ENCODE results near the gene MINAR1.

Gene MINAR1

DNA sequence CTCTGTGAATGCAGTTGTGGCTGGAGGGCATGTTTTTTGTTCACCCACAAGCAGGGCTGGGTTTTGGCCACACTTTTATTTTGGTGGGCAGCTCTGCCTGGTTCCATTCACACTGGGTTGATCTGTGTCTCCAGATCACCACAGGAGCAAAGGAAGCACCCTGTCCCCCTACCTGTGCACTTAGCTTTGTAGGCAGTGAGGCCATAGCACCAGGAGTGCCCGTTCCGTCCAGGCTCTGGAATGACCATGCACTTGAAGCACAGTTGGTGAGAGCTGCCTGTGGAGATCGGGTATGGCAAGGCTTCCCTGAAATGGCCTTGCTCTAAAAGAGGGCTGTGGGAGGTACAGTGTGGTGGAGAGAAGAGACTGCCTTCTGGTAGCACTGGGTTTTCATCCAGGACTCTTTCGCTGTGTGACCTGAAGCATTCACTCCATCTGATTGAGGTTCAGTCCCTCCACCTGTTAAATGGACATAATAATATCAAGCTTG, 31.7 kb downstream of the MINAR1 start:
- no peak for DNase-seq (ENCODE audit: low read depth in 3 of 3, low spot score in 1 of 3)

DNA sequence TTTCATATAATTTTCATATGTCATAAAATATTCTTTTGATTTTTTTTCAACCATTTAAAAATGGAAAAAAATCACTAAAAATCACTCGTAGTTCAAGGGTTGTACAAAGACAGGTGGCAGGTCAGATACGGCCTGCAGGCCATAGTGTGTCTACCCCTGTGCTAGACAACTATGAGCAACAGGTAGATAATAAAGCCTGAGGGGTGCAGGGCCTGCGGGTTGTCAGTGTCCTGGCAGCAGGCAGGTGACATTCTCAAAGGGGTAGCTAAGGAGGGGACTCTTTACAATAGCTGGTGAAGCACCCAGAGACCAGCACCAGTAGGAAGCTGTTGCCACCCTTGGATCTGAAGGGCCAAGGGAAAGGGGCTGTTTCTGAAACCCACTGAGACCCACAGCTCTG, 34.4 kb downstream of the MINAR1 start:
- DNase-seq (ENCODE audit: low read depth in 3 of 3, low spot score in 1 of 3): no peak

DNA sequence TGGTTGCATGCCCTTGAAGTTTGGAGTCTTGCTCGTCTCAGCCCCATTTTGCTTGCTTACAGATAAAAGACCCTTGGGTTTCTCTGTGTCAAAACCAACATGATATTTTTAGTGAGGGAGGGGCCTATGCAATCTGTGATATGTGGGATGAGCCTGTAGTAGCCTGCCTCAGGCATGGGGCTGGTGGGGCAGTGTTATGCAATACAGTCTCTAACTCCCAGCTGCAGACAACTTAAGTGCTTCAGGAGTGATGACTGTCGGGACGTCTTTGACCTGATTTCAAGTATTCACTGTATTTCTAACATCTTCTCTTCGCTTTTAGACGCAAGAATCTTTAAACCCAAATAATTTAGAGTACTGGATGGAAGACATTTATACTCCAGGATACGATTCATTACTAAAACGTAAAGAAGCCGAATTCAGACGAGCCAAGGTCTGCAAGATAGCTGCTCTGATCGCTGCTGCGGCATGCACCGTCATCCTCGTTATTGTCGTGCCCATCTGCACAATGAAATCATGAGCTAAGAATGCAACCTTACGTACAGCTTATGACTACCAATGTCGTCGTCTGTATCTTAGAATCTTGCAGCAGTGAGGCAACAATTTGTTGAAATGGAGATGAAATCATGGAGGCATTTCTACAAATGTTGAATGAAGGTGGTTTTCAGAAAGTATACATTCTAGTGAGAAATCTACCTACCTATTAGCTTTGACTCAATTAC, 35.9 kb downstream of the MINAR1 start:
- DNase-seq (ENCODE audit: low read depth in 3 of 3, low spot score in 1 of 3): no peak

DNA sequence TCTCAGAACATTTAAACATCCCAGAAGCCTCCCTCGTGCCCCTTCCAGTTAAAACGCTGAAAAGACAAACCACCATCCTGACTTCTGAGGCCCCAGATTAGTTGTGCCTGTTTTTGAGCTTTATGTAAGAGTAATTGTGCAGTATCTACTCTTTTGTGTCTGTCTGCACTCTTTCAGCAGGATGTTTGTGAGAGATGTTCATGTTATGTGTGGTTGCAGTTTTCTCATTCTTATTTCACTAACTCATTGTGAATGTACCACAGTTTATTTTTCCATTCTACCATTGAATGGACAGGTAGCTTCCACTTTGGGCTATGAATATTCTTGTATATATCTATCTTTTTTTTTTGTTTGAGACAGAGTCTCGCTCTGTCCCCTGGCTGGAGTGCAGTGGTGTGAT, 40.3 kb downstream of the MINAR1 start:
- no peak for DNase-seq (ENCODE audit: low read depth in 3 of 3, low spot score in 1 of 3)

DNA sequence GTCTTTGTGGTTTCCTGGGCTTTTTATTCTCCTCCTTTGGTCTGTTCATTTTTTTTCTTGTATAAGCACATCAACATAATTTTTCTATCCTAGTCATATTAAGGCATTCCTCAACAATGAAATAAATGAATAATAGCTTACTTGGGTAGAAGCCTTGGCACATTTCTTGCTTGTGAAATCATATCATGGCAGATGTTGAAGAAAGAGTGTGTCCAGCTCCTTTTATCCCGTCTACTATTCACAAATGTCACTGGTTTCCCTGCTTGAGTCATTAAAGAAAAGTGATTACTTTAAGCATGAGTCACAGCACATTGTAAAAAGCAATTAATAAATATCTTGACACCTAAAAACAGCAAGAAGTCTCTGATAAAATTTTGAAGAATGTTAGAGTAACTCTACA, 42.1 kb downstream of the MINAR1 start:
- DNase-seq (ENCODE audit: low read depth in 3 of 3, low spot score in 1 of 3): no peak

DNA sequence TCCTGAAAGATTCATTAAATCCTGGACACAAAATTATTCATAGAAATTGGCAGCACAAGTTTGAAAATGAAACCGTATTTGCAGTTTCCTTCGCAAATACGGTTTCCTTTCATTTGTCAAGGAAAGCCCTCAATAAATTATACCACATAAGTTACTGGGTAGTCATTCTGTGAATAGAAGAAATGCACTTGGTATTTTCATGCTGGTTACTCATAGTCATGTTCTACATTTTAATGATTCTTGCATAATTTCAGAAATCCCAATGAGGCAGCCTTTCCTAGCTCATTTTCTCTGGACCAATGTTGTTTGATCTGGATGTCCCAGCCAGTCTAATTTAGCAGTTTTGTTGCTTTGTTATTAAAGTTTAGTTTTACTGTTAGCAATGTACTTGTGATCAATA, 43.2 kb downstream of the MINAR1 start:
- DNase-seq (ENCODE audit: low read depth in 3 of 3, low spot score in 1 of 3): no peak

DNA sequence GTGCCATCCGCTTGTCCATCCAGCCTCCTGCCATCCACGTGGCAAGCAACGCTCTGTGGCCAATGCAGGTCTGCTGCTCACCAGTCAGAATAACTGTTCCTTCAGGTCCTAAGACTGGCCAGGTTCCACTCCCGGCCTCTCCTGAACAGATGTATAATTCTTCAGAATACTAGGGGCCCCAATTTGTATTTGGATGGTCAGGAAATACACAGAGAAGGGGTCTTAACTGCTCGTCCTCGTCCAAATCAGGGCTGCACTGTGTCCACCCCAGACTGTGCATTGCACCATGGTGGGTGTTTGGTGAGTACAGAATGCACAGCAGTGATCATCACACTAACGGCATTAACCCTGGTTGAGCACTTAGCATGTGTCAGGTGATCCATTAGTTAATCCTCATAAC, 46.0 kb downstream of the MINAR1 start:
- no peak for DNase-seq (ENCODE audit: low read depth in 3 of 3, low spot score in 1 of 3)

DNA sequence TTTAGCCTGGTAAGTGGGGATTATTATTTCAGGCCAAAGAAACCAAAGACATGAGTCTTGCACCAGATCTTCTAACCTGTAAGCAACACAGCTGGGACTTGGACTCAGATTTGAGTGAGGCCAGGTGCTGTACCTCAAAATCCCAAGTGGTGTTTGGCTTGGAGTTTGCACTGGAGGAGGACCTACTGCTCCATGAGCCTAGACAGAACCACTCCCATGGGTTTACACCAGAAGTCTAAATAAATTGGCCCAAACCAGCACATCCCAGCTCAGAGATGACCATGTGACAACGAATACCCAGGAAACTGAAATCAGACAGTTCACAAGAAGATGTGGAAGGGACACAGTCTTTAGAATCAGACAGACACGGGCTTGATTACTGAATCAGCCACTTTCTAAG, 47.5 kb downstream of the MINAR1 start:
- no peak for DNase-seq (ENCODE audit: low read depth in 3 of 3, low spot score in 1 of 3)

DNA sequence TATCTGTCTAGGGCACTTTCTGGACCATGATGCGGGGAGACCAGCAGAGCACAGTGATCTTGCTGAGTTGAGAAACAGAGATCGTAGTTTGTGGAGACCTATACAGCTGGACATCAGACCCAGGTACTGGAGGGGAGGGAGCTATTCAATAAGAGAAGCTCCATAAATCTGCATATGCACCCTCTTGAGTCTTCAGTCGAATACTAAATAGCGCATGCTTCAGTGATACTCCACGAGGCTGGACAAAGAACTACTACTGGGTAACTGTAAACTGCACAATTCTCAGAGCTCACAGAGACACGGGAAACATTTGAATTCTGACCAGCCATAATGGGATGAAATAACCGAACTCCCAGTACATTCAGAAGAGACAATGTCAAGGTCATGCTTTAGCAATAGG, 49.7 kb downstream of the MINAR1 start:
- no peak for DNase-seq (ENCODE audit: low read depth in 3 of 3, low spot score in 1 of 3)

Data from stimulated activated CD4-positive, alpha-beta T cell treated with anti-CD3 and anti-CD28 coated beads, TNF-alpha, amount 100 ng/mL, for 1 hour (primary cell).